Measurements from ENCODE around the gene RTN4RL1.

RTN4RL1 gene

DNA sequence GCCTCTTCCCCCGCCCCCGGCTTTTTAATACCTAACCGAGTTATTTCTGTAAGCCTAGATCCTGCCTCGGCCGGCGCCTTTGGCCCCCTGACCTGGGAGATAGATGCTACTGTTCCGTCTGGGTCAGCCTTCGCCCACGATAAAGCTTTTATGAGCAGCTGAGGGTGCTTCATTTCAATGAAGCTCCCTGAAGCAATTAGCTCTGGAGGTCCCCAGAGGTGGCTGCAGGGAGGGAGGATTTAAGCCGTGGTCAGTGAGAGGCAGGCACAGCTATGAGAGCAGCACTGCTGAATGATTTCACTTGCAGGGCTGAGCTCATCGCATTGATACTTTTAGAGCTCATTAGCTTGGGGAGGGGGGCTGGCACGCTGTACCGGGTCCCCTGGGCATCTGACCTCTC lies 105.9 kb downstream of the RTN4RL1 start:
- TF ChIP-seq, protein P1, sequence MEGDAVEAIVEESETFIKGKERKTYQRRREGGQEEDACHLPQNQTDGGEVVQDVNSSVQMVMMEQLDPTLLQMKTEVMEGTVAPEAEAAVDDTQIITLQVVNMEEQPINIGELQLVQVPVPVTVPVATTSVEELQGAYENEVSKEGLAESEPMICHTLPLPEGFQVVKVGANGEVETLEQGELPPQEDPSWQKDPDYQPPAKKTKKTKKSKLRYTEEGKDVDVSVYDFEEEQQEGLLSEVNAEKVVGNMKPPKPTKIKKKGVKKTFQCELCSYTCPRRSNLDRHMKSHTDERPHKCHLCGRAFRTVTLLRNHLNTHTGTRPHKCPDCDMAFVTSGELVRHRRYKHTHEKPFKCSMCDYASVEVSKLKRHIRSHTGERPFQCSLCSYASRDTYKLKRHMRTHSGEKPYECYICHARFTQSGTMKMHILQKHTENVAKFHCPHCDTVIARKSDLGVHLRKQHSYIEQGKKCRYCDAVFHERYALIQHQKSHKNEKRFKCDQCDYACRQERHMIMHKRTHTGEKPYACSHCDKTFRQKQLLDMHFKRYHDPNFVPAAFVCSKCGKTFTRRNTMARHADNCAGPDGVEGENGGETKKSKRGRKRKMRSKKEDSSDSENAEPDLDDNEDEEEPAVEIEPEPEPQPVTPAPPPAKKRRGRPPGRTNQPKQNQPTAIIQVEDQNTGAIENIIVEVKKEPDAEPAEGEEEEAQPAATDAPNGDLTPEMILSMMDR (IDR thresholded peaks at IDR 0.05; ENCODE audit: borderline replicate concordance, insufficient read depth, low read depth, low read length), result no peak
- H3K4me3 ChIP-seq (ENCODE audit: low read depth, low read length), result no peak overlapping the region

DNA sequence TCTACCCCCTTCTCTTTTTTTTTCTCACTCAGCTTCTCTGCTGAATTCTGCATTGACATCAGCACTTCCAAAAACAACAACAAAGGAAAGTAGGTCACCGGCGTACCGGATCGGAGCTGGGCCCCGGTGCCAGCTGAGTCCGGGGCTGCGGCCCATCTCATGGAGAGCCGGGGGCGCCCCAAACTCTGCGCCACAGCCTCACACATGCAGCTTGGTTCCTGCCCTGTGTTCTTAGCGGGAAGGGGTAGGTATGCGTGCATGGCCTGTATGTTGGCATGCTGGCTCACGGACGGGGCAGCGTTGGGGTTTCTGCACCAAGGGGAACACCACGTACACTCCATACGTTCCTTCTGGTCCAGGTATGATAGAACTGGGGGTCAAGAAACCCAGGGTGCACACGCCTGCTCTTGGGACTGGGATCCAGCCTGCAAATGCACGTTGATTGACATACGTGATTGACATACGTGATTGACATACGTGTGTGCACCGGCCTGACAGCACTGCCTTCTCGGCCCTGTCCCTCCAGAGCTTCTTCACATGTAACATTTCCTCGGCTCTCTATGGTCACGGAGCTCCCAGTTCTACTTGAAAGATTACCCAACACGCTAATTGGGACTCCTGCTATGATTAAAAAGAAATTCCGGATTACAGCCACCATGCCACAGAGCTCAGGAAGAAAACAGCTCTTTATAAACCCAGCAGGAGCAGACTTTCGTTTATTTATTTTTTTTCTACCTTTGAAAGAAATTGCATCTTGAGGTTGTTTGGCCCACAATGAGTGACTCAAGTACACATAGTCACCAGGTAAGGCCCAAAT lies 106.6 kb downstream of the RTN4RL1 start:
- no peak overlapping the region for H3K4me3 ChIP-seq (ENCODE audit: low read depth, low read length)
- TF ChIP-seq, protein P1 (IDR thresholded peaks at IDR 0.05; ENCODE audit: borderline replicate concordance, insufficient read depth, low read depth, low read length), result no peak

DNA sequence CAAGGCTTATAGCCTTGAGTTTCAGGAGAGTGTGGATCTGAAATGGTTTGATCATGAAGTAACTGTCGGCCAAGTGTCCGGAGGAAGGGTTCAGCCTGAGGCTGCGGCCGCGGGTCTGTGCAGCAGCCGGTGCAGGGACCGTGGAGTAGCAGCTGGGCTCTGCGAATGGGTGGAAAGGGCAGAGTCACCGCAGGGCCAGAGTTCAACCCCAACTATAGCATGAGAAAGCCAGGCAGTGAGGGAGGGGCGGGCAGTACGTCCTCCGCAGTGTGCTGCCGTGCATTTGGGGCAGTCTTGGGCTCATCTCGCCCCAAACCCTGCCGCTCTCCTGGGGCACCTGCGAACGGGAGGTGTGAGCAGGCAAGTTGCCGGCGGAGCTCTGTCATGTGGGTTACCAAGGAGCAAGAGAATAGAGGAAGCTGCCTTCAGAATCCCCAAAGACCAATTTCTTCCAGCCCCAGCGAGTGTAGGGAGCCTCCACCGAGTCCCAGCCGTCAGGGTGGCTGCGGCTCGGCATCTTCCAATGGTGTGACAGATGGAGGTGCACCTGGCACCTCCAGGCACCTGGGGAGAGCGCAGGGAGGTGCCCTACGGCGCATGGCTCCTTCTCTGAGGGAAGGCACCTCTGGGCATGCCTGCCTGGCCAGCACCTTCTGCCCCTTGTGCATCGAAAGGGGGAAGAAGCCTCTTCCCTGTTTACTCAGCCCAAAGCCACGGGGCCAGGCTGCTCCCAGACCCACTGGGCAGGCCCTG lies 108.0 kb downstream of the RTN4RL1 start:
- no peak overlapping the region for H3K4me3 ChIP-seq (ENCODE audit: low read depth, low read length)
- TF ChIP-seq, protein P1 (IDR thresholded peaks at IDR 0.05; ENCODE audit: borderline replicate concordance, insufficient read depth, low read depth, low read length), result no peak

DNA sequence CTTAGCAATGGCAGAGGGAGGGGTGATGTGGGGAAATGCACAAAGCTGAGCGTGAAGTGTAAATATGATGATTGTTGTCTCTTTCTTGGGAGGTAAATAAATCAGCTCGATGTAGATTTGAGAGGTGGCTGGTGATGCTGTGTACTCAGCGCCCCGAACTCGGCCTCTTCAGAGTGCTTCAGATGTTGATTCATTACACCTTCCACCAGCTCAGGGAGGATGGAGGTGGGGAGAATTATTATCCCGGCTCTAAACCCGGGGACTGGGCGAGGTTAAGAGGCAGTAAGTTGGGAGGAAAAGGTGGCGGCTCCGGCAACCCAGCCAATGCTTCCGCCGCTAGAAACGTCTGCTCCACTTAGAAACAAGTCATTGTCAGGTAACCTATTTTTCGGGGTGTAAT lies 108.8 kb downstream of the RTN4RL1 start:
- TF ChIP-seq, protein P1 (IDR thresholded peaks at IDR 0.05; ENCODE audit: borderline replicate concordance, insufficient read depth, low read depth, low read length), result no peak
- H3K4me3 ChIP-seq (ENCODE audit: low read depth, low read length), result no peak overlapping the region

DNA sequence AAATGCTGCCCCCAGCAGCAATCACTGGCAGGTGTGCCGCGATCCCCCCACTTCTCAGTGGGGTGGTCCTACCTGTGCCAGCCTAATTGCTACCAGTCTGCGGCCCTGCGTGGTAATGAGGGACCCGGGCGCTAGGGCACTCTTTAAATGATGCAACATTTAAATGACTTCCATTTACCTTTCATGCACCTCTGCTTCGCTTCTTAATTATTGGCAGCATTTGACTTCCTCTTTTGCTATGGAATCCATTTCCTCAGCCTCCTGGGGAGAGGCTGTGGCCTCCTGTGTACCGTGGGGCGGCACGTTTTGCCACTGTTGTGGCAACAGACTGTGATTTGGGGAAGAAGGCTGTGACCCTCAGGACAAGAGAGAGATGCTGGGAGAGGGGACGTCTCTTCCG lies 109.2 kb downstream of the RTN4RL1 start:
- TF ChIP-seq, protein P1 (IDR thresholded peaks at IDR 0.05; ENCODE audit: borderline replicate concordance, insufficient read depth, low read depth, low read length), result no peak
- no peak overlapping the region for H3K4me3 ChIP-seq (ENCODE audit: low read depth, low read length)

DNA sequence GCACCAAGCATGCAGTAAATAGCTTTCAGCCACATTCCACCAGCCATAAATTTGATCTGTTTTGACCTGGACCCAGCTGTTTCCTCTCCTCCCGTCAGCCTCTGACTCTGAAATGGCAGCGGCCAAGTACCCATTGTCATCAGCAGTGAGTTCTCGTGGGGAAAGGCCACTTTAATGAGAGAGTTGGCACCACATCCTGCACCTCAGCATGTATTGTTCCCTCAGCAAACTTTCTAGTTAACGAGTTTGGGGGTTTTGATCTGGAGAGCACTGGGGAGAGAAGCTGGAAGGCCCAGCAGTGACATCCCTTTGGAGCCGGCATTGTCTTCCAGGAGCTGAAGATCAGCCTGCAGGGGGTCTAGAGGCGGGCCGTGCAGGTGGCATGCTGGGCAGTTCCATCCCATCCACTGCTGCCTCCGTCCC lies 110.5 kb downstream of the RTN4RL1 start:
- no peak overlapping the region for H3K4me3 ChIP-seq (ENCODE audit: low read depth, low read length)
- TF ChIP-seq, protein P1 (IDR thresholded peaks at IDR 0.05; ENCODE audit: borderline replicate concordance, insufficient read depth, low read depth, low read length), result no peak
